DMS53 treated with DMSO at 0.1 percent for 48 hours (cell line): ENCODE data around the gene SGK1.

Experiments used
- DNase-seq: peaks from one replicate; lab custom pipeline; 2025; ENCODE audit not compliant: unreplicated experiment; lab: John Stamatoyannopoulos, UW

Gene SGK1

DNA sequence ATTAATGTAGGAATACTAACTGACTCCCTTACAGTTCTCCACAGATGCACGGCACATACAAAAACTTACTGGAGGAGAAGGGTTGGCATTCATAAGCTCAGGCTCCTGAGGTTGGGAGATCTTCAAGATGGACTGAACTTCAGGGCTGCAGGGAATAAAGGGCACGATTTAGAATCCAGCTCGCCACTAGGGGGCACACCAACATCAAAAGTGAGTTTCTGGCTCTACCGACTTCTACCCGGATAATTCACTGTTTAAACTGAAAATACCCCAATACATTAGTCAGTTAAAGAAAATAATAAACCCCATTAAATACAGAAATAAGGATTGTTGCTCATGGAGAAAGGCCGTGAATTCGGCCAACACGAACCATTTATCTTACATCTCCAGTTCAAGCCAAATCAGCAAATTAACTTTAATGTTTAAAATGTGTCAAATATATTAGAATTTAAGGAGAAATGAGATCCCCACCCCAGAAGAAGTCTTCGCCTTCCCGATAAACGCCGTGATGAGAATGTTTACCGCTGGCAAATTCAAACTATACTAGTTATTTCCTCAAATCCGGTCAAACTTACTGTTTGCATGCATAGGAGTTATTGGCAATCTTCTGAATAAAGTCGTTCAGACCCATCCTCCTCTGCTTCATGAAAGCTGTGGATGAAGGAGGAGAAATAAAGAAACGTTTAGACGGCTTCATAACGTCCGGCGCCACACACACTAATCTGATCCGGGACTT, 143.8 kb downstream of the SGK1 start:
- peak; percentile 74 for DNase-seq

DNA sequence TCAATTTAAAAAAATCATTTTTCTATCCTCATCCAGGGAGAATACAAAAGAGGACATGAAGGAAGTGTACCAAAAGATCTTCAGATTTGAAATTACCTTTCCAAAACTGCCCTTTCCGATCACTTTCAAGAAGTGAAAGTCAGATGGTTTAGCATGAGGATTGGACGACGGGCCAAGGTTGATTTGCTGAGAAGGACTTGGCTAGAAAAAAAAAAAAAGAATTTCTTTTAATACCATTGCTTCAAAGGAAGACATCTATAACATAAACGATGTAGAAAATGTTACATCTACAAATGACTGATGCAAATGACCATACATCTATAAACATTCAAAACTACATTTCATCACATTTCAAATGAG, 144.6 kb downstream of the SGK1 start:
- no peak for DNase-seq

DNA sequence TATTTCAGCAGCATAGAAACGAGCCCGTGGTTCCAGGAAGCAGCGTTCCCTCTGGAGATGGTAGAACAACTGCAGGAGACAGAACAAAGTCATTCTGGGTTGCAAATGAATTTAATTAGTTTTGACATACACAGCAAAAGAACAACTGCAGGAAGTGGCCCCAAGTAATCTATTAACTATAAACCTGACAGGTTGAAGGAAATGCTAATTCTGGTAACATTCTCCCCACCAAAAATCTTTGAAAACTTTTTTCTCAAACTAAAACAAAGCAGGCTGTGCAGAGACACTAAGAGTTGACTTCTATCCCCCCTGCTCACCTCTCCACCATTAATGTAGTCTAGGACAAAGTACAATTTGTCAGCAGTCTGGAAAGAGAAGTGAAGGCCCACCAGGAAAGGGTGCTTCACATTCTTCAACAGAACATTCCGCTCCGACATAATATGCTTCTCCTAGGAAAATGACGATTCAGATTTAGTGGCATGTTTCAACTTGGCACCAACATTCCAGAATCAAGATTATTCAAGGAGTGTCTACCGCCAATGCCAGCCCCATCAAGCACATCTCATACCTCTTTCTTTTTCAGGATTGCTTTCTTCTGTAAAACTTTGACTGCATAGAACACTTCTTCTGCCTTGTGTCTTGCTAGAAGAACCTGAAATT, 145.1 kb downstream of the SGK1 start:
- no peak for DNase-seq

DNA sequence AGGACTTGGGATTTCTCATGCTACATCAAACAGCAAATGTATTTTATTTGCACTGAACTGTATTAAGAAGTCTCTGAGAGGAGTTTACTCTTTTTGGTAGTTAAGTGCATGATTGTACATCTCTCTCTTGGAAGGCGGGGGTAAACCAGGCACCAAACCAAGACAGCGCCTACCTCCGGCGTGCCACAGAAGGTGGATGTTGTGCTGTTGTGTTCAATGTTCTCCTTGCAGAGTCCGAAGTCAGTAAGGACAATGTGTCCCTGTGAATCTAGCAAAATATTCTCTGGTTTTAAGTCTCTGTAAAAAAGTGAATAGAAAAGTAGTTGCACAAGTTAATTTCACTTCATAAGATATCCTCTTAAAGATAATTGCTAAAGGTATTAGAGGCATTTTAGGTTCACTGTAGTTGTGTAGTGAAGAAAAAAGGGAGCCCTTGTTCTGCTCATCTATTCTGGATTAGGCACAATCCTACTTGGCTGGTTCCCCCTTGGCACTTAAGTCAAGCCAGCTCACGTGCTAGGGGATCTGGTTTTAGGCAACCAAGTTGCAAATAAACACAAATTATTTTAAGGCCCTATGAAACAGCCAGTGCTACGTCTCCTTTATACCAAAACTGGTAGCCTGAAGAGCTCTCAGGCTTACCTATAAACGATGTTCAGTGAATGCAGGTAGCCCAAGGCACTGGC, 145.7 kb downstream of the SGK1 start:
- no peak for DNase-seq

DNA sequence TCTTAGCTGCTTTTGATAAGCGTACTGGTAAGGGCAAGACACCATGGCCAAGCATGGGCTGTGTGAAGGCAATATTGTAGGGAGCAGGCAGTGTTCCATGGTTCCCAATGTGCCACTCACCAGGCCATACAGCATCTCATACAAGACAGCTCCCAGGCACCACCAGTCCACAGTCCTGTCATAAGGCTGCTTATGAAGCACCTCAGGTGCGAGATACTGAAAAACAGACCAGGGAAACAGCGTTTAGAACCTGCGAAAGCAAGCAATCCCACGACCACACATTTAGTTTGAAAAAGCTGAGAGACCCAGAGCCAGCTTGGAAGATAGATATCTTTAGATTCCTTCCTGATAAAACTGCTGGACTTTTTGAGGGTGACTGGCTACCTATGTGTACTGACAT, 146.4 kb downstream of the SGK1 start:
- no peak for DNase-seq

DNA sequence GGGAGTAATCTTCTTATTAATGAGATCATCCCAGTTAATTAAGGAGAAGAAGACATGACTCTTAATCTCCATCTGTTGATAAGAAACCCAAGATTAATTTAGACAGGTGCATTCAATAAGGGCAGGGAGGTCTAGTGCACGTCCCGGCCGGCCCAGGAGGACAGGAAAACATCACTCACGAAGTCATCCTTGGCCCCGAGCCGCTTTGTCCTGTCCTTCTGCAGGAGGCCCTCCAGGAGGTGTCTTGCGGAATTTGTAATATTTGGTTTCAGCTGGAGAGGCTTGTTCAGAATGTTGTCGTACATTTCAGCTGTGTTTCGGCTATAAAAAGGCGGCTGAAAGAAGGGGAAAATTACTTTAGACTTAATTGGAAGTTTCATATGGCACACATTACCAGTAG, 147.1 kb downstream of the SGK1 start:
- DNase-seq, result no peak

DNA sequence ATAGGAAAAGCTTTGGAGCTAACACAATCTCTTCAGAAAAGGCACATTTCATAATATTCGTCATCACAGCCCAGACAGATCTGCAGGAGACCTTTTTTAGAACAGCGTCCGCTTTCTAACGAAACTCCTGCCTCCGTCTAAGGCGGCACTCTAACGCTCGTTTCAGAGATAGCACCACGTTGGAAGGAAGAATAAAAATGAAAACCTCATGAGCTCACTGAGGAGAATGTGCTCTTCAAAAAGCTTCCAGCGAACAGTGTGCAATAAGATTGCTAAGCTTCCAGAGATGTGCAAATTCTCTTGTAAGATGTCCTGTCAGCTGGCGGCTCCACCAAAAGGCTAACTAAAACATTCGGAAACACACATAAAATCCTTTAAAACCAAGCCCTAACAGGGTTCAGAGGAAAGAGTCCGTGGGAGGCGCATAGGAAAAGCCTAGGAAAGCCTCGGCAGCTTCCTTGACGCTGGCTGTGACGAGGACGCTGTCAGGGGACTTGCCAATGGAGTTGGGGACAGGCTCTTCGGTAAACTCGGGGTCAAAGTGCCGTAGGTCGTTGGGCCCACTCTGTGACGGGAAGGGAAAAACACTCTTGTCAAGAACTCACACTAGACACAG, 147.9 kb downstream of the SGK1 start:
- no peak for DNase-seq

DNA sequence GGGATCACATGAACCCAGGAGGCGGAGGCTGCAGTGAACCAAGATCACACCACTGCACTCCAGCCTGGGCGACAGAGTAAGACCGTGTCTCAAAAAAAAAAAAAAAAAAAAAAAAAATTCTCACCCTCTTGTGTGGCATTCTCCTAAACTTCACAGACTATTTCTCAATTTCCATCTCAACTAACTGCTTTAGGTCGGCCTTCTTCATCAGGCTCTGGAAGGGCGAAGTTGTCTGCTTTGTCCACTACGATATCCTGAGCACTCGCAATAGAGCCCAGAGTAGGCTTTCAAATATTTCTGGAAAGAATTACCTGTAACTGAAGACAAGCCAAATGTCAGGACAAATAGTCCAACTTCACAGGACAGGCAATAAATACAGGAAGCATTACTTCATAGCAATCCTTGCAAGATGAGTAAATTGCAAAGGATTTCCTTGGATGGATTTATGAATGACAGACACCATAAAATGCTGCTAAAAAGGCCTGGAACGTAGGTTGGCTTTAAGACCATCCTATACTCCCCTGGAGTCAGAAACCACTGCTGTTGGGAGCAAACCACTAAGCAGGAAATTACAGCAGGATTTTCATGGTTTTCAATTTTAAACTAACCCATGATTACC, 149.2 kb downstream of the SGK1 start:
- no peak for DNase-seq

DNA sequence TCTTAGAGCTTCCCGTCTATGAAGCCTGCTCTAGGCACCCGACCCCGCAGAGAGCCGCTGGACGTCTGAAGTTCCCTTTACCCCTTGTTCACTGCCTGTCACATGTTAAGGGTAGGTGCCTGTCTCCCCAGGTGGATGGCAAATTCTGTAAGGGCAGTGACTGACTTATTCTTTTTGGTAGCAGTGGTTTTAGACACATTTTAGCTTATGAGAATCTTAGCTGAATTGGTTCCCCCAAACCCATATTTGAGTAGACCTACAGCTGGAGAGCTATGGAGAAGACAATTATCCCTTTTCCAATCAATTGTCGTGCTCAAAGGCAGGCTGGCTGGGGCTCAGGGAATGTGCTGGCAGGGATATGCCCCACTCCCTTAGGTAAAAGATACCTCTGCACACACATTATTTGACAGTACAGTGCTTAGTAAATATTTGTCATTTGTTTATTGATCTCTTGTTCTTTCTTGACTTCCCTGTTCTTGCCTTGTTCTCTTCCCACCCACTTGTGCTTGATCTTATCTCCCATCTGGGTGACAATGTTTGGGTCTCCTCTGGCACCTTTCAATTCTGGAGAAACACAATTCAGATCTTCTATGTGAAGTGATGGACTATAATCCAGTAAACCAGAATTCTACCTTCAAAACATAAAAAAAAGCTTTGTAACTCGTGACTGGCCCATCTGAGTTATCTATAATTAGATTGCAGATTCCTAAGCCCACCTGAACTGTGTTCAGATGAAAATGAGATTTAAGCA, 151.2 kb downstream of the SGK1 start:
- no peak for DNase-seq

DNA sequence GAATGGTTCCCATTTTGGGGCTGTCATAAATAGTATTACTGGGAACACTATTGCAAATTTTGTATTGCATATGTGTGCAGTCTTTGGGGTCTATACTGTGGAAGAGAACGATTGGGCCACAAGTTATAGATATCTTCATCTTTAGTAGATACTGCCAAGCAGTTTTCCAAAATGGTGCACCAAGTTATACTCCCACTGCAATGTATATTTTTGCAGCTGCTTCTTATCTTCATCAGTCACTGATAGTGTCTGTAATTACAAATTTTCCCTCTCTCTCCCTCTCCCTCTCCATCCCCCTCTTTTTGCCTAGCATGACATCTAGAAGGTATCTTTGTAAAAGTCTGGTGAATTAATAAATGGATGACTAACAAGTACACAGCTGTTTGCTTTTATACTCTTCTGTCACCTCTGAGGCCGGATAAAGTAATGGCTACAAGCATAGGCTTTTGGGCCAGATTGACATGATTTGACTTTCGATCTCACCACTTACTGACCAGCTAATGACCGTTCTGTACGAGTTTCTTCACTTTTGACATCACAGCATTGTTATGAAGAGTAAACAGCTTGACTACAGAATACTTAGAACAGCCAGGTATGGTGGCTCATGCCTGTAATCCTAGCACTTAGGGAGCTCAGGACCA, 152.2 kb downstream of the SGK1 start:
- DNase-seq, result no peak

DNA sequence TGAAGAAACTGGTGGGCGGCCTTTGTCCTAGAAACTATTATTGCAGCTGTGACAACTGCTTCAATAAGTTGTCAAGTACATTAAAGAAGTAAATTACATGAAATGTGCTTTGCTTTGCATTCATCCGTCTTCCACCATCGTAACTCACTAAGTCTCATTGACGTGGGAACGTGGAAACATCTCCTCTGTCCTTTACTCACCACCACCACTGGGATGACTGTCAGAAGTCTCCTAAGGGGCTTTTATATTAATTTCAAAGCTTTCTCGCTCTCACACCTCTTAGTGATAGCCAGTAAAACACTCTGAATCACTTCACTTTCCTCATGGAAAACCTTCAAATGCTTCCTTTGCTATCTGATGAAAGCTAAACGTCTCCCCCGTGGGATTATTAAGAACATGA, 153.6 kb downstream of the SGK1 start:
- no peak for DNase-seq

DNA sequence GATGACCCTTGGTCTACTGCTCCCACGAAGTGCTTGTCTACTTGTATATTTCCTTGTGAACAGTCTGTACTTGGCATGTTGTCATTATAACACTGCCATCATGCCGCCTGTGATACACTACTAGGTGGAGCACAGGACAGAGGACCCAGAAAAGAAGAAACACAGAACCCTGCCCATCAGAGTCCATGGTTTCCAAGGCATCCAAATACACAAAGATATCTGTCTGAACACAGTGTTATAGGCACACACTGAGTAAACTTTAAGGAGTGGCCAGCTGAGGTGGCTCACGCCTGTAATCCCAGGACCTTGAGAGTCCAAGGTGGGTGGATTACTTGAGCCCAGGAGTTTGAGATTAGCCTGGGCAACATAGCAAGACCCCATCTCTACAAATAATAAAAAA, 155.0 kb downstream of the SGK1 start:
- no peak for DNase-seq

DNA sequence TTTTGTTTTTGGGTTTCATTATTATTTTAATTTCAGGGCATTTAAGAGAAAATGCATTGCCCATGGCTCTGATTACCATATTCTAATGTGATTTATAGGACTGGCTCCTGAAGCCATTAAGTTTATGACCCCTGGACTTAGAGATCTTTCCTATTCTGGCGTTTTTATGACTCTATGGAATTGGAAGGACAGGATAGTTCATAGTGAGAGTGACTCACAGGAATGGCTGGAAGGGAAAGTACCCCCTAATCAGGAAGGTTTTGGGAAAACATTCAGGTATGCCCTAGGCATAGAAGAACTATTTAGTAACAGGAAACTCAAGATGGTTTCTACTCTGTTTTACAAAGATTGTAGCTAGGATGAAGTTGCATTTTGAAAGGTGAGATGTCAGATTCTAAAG, 156.9 kb downstream of the SGK1 start:
- no peak for DNase-seq

DNA sequence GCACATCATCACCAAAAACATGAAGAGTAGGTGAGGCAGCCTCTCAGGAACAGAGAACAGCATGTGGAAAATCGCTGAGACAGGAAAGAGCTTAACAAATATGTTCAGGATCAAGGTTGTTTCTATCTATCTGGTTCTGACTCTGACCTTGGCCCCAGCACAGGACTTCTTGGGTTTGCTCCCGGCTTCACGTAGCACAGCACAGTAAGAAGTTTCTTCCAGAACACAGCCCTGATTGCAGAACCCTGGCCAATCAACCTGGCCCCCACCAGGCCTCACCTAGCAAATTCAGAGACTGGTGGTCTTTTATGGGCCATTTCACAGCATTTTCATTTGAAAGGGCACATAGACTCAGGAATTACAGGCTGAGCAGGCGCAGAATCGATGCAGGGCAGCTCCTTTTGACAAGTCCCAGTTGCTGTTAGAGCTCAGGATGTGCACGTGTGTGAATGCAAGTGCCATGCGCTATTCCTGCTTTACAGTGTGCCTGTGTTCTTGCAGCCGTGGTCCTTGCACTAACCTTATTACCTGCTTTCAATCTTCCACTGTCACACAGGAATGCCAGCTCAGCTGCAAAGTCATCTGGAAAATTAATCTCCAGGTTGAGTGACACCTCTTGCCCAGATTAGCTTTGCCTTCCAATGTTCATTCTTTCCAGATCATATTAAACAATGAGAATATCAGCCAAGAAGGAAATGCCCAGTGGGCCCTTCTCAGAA, 165.0 kb downstream of the SGK1 start:
- DNase-seq, result no peak

DNA sequence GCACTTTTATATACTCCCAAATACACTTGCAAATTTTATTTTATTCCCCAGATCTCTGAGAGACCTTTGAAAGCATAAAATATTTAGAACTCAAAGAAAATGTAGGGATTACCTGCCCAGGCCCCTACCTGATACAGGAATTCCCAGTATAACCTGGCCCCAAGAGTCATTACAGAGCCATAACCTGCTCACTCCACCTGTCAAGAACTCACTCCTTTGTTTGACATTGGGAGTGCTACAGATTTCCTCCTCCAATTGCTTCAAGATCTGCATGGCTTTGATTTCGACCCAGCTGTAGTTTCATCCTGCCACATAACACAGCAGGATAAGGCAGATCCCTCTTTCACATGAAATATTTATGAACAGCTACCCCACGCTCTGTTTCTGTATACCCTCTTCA, 169.3 kb downstream of the SGK1 start:
- no peak for DNase-seq

DNA sequence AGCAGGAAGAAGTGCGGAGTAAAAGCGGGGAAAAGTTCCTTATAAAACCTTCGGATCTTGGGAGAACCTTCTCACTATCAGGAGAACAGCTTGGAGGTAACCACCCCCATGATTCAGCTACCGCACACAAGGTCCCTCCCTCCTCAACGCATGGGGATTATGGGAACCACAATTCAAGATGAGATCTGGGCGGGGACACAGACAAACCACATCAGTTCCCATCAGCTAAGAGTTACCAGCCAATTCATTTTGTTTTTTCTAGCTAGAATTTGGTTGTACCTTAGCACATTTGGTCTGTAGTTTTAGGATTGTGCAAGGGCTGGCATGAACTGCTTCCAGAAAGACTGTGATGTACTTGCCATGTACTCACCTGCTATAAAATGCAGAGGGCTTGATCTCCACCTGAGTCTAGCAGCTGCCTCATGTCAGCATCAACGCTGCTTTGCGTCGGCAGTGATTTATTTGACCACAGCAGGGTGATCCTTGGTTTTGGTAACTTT, 170.8 kb downstream of the SGK1 start:
- no peak for DNase-seq

DNA sequence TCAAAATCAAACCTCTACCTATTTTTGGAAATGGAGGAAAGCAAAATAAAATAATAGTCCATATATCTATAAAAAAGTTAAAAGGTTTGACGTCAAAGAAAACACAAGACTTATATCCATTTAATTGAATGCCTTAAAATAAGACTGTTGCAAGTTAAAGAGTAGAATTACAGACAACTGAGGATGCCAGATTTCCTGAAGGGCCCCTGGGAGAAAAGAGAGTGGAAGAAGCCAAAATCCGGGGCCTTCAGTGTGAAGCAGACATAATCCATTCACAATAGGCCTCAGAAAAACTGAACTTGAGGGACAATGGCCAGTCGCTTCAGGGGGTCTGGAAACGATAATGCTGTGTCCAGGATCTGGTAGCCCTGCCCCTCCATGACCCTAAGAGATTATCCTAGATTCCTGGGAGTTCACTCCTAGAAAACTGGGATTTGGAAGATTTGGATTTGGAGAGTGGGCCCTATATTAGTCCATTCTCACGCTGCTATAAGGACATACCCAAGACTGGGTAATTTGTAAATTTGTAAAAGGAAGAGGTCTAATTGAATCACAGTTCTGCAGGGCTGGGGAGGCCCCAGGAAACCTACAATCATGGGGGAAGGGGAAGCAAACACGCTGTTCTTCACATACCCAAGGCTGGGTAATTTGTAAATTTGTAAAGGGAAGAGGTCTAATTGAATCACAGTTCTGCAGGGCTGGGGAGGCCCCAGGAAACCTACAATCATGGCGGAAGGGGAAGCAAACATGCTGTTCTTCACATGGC, 171.5 kb downstream of the SGK1 start:
- DNase-seq, result no peak

DNA sequence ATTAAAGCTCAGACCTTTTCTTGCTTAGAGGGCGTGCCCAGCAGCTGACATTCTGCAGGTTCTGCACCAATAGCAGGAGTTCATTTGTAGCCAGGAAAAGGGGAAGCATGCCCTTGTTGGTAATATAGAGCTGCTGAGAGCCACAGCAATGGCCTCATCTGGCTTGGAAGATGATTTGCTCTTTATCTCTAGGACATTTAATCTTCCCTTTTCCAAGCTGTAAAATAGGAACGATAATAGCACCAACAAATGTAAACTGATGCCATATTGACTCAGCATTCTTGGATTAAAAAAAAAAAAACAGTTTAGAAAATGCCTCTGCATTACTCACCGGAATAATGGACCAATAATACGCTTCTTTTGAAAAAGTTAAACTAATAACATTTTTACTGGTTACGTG, 172.1 kb downstream of the SGK1 start:
- DNase-seq, result no peak
